ENCODE data around the gene PBRM1. TPM values are rescaled to one million over a fixed set of nuclear protein-coding genes. Genes with fewer than 3 reads are reported as not detected.

The PBRM1 gene
- total and polyA plus RNA-seq, 2 of the 8 experiments (the other 6 are each of a cell fraction or from before 2014, with no cell fraction given), result 19.3 to 65.8 TPM

DNA sequence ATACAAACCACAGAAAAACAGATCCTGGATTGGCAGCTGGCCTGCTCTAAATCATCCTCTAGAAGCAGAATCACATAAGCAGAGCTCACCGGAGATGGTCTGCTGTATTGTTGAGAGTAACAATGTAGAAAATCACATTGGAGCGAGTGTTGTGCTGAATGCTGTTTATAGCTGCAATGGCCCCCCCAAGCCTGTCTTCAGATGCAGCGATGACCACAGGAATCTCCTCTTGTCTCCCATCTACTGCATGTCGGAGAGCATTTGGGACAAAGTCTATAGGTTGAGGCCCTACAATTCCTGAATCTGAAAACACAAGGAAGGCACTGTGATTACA, 11.9 kb upstream of the PBRM1 start:
- 90% methylated on average over 4 of the region's 4 CpGs; no CpG with 5 or more reads in 1 of the 2 experiments for WGBS, 2 experiments (ENCODE audit: extremely low coverage in 1 of 2, insufficient coverage in 1 of 2, insufficient read length in 1 of 2, insufficient replicate concordance in 2 of 2, low coverage in 1 of 2, low lambda C conversion rate in 2 of 2, missing lambda C conversion rate in 1 of 2)
- FAIRE-seq, result no peak
- H3K36me3 ChIP-seq (ENCODE audit: control insufficient read depth in 2 of 4, insufficient read depth in 4 of 4, low read length in 3 of 4), result peaks cover 31 to 56% (median 42%) of the 10 kb centered on the region in 4 experiments
- DNase-seq (ENCODE audit: low read depth in 1 of 2, low spot score in 2 of 2), result peak in 1 of 2 experiments; percentile 20
- H2BK20ac ChIP-seq (ENCODE audit: low read length), result no peak overlapping the region
- no peaks in the 10 kb centered on the region for H3K27me3 ChIP-seq (replicated peaks in 1 of 4; ENCODE audit: control insufficient read depth in 3 of 4, extremely low read depth in 1 of 4, insufficient read depth in 3 of 4, low read length in 3 of 4)
- no peak overlapping the region for H3K4ac ChIP-seq (replicated peaks; ENCODE audit: insufficient read length, low read depth, low read length)
- no peak overlapping the region for H3K56ac ChIP-seq (replicated peaks; ENCODE audit: insufficient read length, low read depth, low read length)
- H3K79me1 ChIP-seq (ENCODE audit: low read depth, low read length), result no peaks in the 10 kb centered on the region; the same call in 1 of the 2 replicates
- no peak overlapping the region for H2BK12ac ChIP-seq (ENCODE audit: low read depth, low read length)
- no peak overlapping the region for H3K27ac ChIP-seq (ENCODE audit: low read depth, low read length)
- H2BK15ac ChIP-seq (ENCODE audit: low read length), result no peak overlapping the region
- H3K4me2 ChIP-seq (ENCODE audit: insufficient read depth in 1 of 2, low read depth in 2 of 2, low read length in 2 of 2), result no peak overlapping the region
- no peak overlapping the region for H4K5ac ChIP-seq (ENCODE audit: insufficient read length, low read depth, low read length)
- H3K23me2 ChIP-seq (ENCODE audit: low read depth, low read length), result no peaks in the 10 kb centered on the region
- H2BK120ac ChIP-seq (replicated peaks; ENCODE audit: low read depth, low read length), result no peak overlapping the region
- H3K9ac ChIP-seq (replicated peaks in 1 of 4; ENCODE audit: extremely low read depth in 1 of 4, low read depth in 3 of 4, low read length in 3 of 4), result no peak overlapping the region
- H3K4me1 ChIP-seq (replicated peaks in 1 of 4; ENCODE audit: control insufficient read depth in 3 of 4, insufficient read depth in 4 of 4, low read length in 3 of 4), result no peaks in the 10 kb centered on the region
- H4K8ac ChIP-seq (ENCODE audit: extremely low read depth, insufficient read depth, low read length), result no peak overlapping the region
- ChIA-PET CTCF (ENCODE audit: partially characterized antibody) (no interaction called here), POLR2A (ENCODE audit: partially characterized antibody) (interaction anchor here (0.8 to 18.8 kb wide), 4 partner anchors 6 to 44 kb away, joined by 5 to 347 read pairs (median 226); partner anchors contain the start of genes GLT8D1, GNL3, PBRM1 and SPCS1)
- H3K9me3 ChIP-seq (ENCODE audit: insufficient read depth in 2 of 2, low read depth in 1 of 2, low read length in 1 of 2), result no peaks in the 10 kb centered on the region
- no peak overlapping the region for H2BK5ac ChIP-seq (ENCODE audit: low read depth, low read length)
- no peak overlapping the region for H2AFZ ChIP-seq (ENCODE audit: low read length)
- no peak overlapping the region for H4K91ac ChIP-seq (replicated peaks; ENCODE audit: insufficient read length, low read length)
- no peak overlapping the region for H2AK5ac ChIP-seq (ENCODE audit: low read depth, low read length)
- no peak overlapping the region for H3K4me3 ChIP-seq (ENCODE audit: extremely low read depth in 1 of 4, insufficient read depth in 2 of 4, low read depth in 3 of 4, low read length in 4 of 4)
- peaks cover 0 to 4% of the 10 kb centered on the region in 2 experiments; a peak in 1 of 4 replicates for H3K79me2 ChIP-seq (ENCODE audit: control insufficient read depth in 1 of 2, insufficient read depth in 2 of 2, low read length in 2 of 2)
- H3K14ac ChIP-seq (ENCODE audit: insufficient read length), result no peak overlapping the region
- H3K23ac ChIP-seq (ENCODE audit: insufficient read length), result no peak overlapping the region
- no peak overlapping the region for H3K18ac ChIP-seq (ENCODE audit: extremely low read depth, low read length)
- peaks cover 7 to 13% of the 10 kb centered on the region in 2 experiments for H4K20me1 ChIP-seq (replicated peaks in 1 of 2; ENCODE audit: control insufficient read depth in 1 of 2, insufficient read depth in 2 of 2, low read length in 2 of 2)
- no peak for TF ChIP-seq TAF1 (IDR thresholded peaks at IDR 0.05; ENCODE audit: low read depth, low read length)
- TF ChIP-seq, protein P1, sequence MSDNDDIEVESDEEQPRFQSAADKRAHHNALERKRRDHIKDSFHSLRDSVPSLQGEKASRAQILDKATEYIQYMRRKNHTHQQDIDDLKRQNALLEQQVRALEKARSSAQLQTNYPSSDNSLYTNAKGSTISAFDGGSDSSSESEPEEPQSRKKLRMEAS (IDR thresholded peaks at IDR 0.05), result no peak
- no peak for TF ChIP-seq NANOG (IDR thresholded peaks at IDR 0.05; ENCODE audit: insufficient read depth, low read depth, low read length, poor library complexity, severe bottlenecking)
- TF ChIP-seq JUND (IDR thresholded peaks at IDR 0.05; ENCODE audit: low read length), result no peak
- TF ChIP-seq RFX5 (IDR thresholded peaks at IDR 0.05; ENCODE audit: borderline replicate concordance, low read depth, low read length), result no peak
- TF ChIP-seq SIX5 (IDR thresholded peaks at IDR 0.05; ENCODE audit: low read depth, low read length), result no peak
- no peak for TF ChIP-seq CTBP2 (IDR thresholded peaks at IDR 0.05; ENCODE audit: borderline replicate concordance, insufficient read depth, insufficient read length, low read length)
- TF ChIP-seq POLR2AphosphoS5 (IDR thresholded peaks at IDR 0.05; ENCODE audit: low read depth, low read length), result no peak
- no peak for TF ChIP-seq SIRT6 (IDR thresholded peaks at IDR 0.05; ENCODE audit: low read length)
- no peak for TF ChIP-seq RBBP5 (IDR thresholded peaks at IDR 0.05; ENCODE audit: borderline replicate concordance, low read depth, low read length)
- TF ChIP-seq KDM1A (IDR thresholded peaks at IDR 0.05; ENCODE audit: borderline replicate concordance, low read length), result no peak
- no peak for TF ChIP-seq GABPA (IDR thresholded peaks at IDR 0.05; ENCODE audit: borderline replicate concordance, insufficient read depth, low read length)
- no peak for TF ChIP-seq HDAC6 (IDR thresholded peaks at IDR 0.05; ENCODE audit: low read depth, low read length)
- TF ChIP-seq SUZ12 (IDR thresholded peaks at IDR 0.05; ENCODE audit: low read length), result no peak
- TF ChIP-seq GTF2F1 (IDR thresholded peaks at IDR 0.05; ENCODE audit: borderline replicate concordance, low read depth, low read length), result no peak

Data from H1 (cell line).